ENCODE results near the gene MRPL14.

DNA sequence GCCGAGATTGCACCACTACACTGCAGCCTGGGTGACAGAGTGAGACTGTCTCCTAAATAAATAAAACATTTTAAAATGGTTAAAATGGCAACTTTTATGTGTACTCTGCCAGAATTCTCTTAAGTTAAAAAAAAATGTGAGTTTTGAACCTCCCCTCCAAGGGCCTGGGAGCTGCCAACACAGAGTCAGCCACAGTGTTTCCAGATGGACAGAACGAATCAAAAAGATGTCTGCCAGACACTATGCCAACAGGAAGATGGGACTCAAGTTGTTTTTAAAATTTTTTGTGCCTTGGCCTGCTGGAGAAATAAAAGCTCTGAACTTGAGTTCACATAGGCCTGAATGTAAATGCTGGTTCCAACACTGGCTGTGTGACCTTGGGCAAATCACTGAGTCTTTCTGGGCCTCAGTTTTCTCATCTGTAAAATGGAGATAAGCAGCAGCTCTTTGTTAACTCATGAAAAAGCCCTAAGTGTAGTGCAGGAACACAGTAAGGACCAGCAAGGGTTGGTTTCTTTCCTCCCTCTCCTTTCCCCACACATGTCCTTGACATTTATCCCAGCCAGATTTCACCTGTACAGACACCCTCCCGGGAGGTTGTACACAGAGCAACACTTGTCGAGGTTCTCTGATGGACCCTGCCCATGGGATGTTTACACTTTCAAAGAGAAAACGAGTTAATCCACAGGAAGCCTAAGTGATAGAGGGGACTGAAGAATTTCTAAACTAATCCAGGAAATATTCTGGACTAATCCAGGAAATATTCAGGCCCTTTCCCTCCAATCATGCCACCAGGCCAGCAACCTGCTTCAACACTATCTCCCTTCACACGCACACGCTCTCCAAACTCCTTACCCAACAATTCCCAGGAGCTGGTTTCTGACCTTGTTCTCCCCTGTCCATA, 35.0 kb downstream of the MRPL14 start:
- TF ChIP-seq EGR1 (IDR thresholded peaks at IDR 0.05; ENCODE audit: borderline replicate concordance, low read depth, low read length), result no peak
- TF ChIP-seq, protein P1, sequence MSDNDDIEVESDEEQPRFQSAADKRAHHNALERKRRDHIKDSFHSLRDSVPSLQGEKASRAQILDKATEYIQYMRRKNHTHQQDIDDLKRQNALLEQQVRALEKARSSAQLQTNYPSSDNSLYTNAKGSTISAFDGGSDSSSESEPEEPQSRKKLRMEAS (IDR thresholded peaks at IDR 0.05), result no peak
- TF ChIP-seq, protein P2, sequence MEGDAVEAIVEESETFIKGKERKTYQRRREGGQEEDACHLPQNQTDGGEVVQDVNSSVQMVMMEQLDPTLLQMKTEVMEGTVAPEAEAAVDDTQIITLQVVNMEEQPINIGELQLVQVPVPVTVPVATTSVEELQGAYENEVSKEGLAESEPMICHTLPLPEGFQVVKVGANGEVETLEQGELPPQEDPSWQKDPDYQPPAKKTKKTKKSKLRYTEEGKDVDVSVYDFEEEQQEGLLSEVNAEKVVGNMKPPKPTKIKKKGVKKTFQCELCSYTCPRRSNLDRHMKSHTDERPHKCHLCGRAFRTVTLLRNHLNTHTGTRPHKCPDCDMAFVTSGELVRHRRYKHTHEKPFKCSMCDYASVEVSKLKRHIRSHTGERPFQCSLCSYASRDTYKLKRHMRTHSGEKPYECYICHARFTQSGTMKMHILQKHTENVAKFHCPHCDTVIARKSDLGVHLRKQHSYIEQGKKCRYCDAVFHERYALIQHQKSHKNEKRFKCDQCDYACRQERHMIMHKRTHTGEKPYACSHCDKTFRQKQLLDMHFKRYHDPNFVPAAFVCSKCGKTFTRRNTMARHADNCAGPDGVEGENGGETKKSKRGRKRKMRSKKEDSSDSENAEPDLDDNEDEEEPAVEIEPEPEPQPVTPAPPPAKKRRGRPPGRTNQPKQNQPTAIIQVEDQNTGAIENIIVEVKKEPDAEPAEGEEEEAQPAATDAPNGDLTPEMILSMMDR (IDR thresholded peaks at IDR 0.05; ENCODE audit: control extremely low read depth in 1 of 3, insufficient read depth in 1 of 3, low read depth in 1 of 3, low read length in 3 of 3), result no peak
